GM21447 (cell line): ENCODE results near the gene ABCG5.

Experiments used
- ATAC-seq: cut with Tn5 transposase; IDR thresholded peaks from one replicate; pipeline ENCODE4 v1.9.1; 2021; ENCODE audit not compliant: unreplicated experiment

Gene ABCG5

GRCh38 chr2:43842866-43843226, 4.2 kb upstream of the ABCG5 start:
- ATAC-seq: no peak

GRCh38 chr2:43841949-43842865, 3.6 kb upstream of the ABCG5 start:
- ATAC-seq: no peak

- no peak for ATAC-seq
These were observed 2.3 kb upstream of the ABCG5 start for GRCh38 chr2:43840965-43841364.

GRCh38 chr2:43839776-43840564, 1.3 kb upstream of the ABCG5 start:
- no peak for ATAC-seq

- ATAC-seq: no peak
These were observed 644 bp downstream of the ABCG5 start for GRCh38 chr2:43837831-43838559.

- no peak for ATAC-seq
These were observed 1.6 kb downstream of the ABCG5 start for GRCh38 chr2:43837033-43837432.

DNA sequence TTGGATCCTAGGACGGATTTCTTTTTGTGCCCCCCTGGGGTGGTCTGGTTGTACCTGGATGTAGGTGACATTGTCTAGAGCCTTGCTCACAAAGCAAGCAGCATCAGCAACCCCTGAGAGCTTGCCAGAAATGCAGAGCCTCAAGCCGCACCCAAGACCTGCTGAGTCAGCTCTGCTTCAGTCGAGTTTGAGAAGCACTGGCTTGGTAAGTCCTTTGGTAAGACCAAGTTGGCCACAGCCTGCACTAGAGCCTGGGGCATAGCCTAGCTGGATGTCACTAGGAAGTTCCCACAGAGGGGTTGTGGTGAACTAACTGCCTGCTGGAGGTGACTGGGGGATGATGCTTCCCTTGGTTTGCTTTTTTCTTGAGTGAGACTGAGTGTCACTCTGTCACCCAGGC, 6.2 kb downstream of the ABCG5 start:
- no peak for ATAC-seq

- ATAC-seq: no peak
These were observed 6.9 kb downstream of the ABCG5 start for GRCh38 chr2:43831543-43832294.

DNA sequence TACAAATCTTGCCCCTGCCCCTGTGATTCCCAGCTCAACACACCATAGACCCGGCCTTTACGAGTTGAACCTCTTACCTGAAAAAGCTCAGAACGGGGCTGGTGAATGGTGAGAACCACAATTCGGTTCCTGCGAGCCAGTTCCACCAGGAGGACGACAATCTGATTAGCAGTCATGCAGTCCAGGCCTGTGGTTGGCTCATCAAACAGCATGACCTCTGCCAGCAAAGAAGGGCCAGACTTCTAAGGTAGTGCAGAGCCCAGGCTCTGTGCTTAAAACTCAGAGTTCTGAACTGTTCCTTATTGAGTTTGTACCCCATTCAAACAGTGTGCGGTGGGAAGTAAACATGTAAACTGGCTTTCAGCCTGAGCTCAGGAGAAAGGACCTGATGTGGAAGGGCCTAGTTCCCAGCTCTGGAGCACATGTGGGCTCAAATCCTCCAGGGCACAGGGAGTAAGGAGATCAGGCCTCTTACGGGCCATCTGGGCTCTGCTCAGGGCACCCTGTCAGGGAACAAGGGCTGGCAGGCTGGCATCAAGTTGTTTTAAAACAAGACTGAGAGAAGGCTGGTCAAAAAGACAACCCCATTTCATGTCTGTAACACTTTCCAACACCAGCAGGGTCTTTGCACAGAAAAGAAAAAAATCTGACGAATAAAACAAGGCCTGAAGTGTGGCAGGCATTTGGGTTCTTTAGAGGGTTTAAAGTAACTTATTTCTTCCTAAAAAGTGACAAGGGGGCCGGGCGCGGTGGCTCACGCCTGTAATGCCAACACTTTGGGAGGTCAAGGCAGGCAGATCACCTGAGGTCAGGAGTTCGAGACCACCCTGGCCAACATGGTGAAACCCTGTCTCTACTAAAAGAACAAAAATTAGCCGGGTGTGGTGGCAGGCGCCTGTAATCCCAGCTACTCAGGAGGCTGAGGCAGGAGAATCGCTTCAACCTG, 12.1 kb downstream of the ABCG5 start:
- no peak for ATAC-seq

- no peak for ATAC-seq
These were observed 12.8 kb downstream of the ABCG5 start for GRCh38 chr2:43825841-43826240.

- no peak for ATAC-seq
These were observed 13.6 kb downstream of the ABCG5 start for GRCh38 chr2:43824951-43825493.

DNA sequence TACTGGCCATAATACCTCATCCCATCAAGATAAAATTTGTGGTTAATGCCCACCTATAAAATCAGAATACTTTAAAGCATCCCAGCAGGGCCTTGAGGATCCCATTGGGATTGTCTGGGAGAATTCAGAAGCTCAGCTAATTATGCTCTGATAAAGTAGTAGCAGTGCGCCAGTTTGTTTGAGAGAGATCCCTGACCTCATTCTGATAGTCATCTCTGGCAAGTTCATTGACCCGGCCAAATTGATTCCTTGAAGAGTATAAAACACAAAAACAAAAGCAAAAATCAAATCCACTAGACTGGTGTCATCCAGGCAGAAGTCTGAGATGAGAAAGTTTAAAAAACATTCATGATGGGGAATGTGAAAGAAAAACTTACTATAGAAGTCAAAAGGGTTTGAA, 14.1 kb downstream of the ABCG5 start:
- ATAC-seq: no peak

- no peak for ATAC-seq
These were observed 14.9 kb downstream of the ABCG5 start for GRCh38 chr2:43823751-43824150.

- no peak for ATAC-seq
These were observed 15.8 kb downstream of the ABCG5 start for GRCh38 chr2:43822839-43823238.

DNA sequence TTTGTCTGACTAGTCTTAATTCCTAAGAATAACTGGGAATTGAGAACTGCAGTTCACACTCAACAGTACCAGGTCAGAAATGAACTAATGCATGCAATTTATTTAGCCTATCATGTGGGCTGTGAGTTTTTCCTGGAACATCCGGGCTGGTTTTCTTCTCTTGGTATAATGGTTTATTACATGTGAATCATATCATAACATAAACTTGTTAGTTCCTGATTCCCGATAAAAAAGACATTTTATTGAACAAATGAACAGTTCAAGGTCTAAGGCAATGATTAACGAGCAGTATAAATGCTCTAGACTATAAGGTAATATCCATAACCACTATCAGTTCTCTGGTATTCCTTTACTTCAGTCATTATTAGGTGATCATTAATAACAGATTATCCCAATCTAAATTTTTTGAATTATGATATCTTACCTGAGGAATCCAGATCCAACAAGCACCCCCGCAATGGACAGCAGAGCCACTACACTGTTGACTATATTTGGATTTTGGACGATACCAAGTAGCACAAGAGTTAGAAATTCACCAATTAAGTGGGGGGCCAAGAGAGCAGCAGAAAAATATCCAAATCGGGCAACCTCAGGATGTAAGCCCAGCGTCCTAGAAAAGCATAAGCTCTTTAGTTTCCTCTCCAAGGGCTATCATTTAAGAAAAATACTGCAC, 19.0 kb downstream of the ABCG5 start:
- ATAC-seq: no peak

GRCh38 chr2:43818761-43819160, 19.9 kb downstream of the ABCG5 start:
- no peak for ATAC-seq

DNA sequence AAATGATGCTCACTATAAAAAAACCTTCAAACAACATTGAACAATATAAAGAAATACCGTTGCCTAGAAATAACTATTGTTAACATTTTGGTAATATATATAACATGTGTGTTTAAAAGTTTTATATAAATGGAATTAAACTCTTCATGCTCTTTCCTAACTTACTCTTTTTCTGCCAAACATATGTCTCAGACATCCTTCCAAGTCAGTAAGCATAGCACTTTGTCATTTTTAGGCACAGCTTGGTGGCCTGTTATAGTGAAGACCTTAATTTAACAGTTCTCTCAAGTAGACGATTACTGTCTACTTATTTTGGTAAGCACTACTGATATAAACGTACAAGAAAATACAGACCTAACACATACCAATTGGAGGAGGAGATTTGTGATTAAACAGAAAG, 23.9 kb downstream of the ABCG5 start:
- no peak for ATAC-seq

DNA sequence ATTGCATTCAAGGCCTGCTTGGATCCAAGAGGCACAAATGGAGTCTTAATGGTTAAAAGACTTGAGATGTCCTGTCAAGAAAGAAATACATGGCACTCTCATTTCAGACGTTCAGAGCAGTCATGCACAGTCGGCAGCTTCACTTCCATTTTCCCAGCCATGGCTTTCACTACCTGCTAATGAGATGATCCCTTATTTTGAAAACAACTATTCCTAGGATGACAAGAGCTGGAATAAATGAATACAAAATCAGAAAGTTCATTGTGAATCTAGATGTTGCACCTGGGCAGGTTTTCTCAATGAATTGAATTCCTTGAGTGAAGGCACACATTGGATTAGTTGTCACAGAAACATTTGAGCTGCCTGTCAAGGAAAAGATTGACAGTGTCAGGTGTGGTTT, 25.7 kb downstream of the ABCG5 start:
- ATAC-seq: no peak

DNA sequence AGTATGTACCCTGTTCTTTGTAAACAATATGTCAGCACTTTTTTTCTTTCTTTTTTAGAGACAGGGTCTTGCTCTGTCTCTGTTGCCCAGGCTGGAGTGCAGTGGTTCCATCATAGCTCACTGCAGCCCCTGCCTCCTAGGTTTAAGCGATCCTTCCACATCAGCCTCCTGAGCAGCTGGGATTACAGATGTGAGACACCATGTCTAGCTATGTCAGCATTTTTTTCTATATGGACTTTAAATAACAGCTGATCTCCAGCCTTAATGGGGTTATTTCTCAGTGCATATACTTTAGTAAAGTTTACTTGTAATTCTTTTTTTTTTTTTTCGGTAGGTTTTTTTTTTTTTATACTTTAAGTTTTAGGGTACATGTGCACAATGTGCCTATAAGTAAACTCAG, 26.6 kb downstream of the ABCG5 start:
- no peak for ATAC-seq
